ENCODE results near the gene RHBG. TPM values are rescaled to one million over a fixed set of nuclear protein-coding genes. Genes with fewer than 3 reads are reported as not detected.
"Not testable (repeated sequence)": the region's sequence is repeated elsewhere in the genome, so short reads cannot be mapped to it uniquely, and the experiment has no call there.

The RHBG gene
- total RNA-seq = not detected

GRCh38 chr1:156368889-156369684 is at the start of gene RHBG:
Gene RHBG, plus strand, starts transcription at chr1:156369211. Its CDS starts 39 bp downstream, at chr1:156369250.
- Mint-ChIP-seq H3K4me3 (peak within 1 kb of the TSS; percentile 34), H3K4me1 (ENCODE audit: low read depth) (peaks cover 4% of the 10 kb centered on the region), H3K27ac (no peak within 1 kb of the TSS), H3K9me3 (ENCODE audit: insufficient read depth) (no peaks in the 10 kb centered on the region), H3K27me3 (ENCODE audit: low read depth) (peaks cover 58% of the 10 kb centered on the region), H3K36me3 (ENCODE audit: low read depth) (no peaks in the 10 kb centered on the region)
- CTCF ChIA-PET = interaction anchor here (0.8 to 1.0 kb wide), 2 partner anchors 10 to 17 kb away, joined by 3 to 4 read pairs; no protein-coding TSS in a partner anchor
- no peak for DNase-seq
- ATAC-seq = peak; percentile 56
- POLR2A ChIA-PET = no interaction called here

GRCh38 chr1:156319664-156320063 is 49.3 kb upstream of the RHBG start:
- H3K27me3 Mint-ChIP-seq (ENCODE audit: low read depth) = no peaks in the 10 kb centered on the region
- no peak for ATAC-seq
- peak; percentile 45 for DNase-seq

GRCh38 chr1:156320560-156320959 is 48.5 kb upstream of the RHBG start:
- DNase-seq = no peak
- Mint-ChIP-seq H3K27ac (no peak overlapping the region), H3K9me3 (ENCODE audit: insufficient read depth) (no peaks in the 10 kb centered on the region), H3K4me3 (no peak overlapping the region), H3K27me3 (ENCODE audit: low read depth) (no peaks in the 10 kb centered on the region), H3K36me3 (ENCODE audit: low read depth) (peaks cover 60% of the 10 kb centered on the region), H3K4me1 (ENCODE audit: low read depth) (no peaks in the 10 kb centered on the region)
- ChIA-PET CTCF (interaction anchor here (1.0 to 2.6 kb wide), 12 partner anchors 16 to 408 kb away, joined by 3 to 21 read pairs (median 6); partner anchors contain the start of genes CCT3, SMG5 and TSACC), POLR2A (interaction anchor here (1.0 kb wide), 1 partner anchor 38 kb away, joined by 3 read pairs; the partner anchor contains the start of gene SMG5)
- no peak for ATAC-seq

More at GRCh38 chr1:156319664-156320063, 49.3 kb upstream of the RHBG start:
- no peaks in the 10 kb centered on the region for H3K9me3 Mint-ChIP-seq (ENCODE audit: insufficient read depth)
- H3K27ac Mint-ChIP-seq = no peak overlapping the region
- H3K4me1 Mint-ChIP-seq (ENCODE audit: low read depth) = no peaks in the 10 kb centered on the region
- ChIA-PET CTCF (interaction anchor here (0.6 to 3.2 kb wide), 30 partner anchors 10 to 407 kb away, joined by 3 to 24 read pairs (median 4); partner anchors contain the start of genes CCT3, PMF1, SMG5 and TSACC), POLR2A (no interaction called here)
- H3K4me3 Mint-ChIP-seq = no peak overlapping the region
- peaks cover 57% of the 10 kb centered on the region for H3K36me3 Mint-ChIP-seq (ENCODE audit: low read depth)

GRCh38 chr1:156323179-156323578 is 45.8 kb upstream of the RHBG start:
- H3K4me3 Mint-ChIP-seq; H3K27me3 Mint-ChIP-seq (ENCODE audit: low read depth); H3K9me3 Mint-ChIP-seq (ENCODE audit: insufficient read depth); DNase-seq; H3K4me1 Mint-ChIP-seq (ENCODE audit: low read depth); ATAC-seq; H3K27ac Mint-ChIP-seq; CTCF ChIA-PET: not testable (repeated sequence)
- H3K36me3 Mint-ChIP-seq (ENCODE audit: low read depth) = peaks cover 52% of the 10 kb centered on the region
- POLR2A ChIA-PET = interaction anchor here (0.7 kb wide), 1 partner anchor 66 kb away, joined by 3 read pairs; no protein-coding TSS in a partner anchor

GRCh38 chr1:156336242-156336641 is 32.8 kb upstream of the RHBG start:
- Mint-ChIP-seq H3K4me3 (peak overlapping the region; percentile 97), H3K9me3 (ENCODE audit: insufficient read depth) (no peaks in the 10 kb centered on the region), H3K27me3 (ENCODE audit: low read depth) (no peaks in the 10 kb centered on the region), H3K36me3 (ENCODE audit: low read depth) (peaks cover 50% of the 10 kb centered on the region), H3K4me1 (ENCODE audit: low read depth) (peaks cover 39% of the 10 kb centered on the region), H3K27ac (peak overlapping the region; percentile 60)
- DNase-seq = peak; percentile 25
- ChIA-PET CTCF (interaction anchor here (0.7 to 4.0 kb wide), 12 partner anchors 9 to 358 kb away, joined by 3 to 21 read pairs (median 3); partner anchors contain the start of genes ARHGEF2, PMF1 and TMEM79), POLR2A (interaction anchor here (0.9 to 2.1 kb wide), 2 partner anchors 54 to 138 kb away, joined by 3 to 9 read pairs; partner anchors contain the start of gene SMG5)
- ATAC-seq = no peak

- ATAC-seq = no peak
- H3K4me1 Mint-ChIP-seq (ENCODE audit: low read depth) = peaks cover 39% of the 10 kb centered on the region
- peak overlapping the region; percentile 99 for H3K27ac Mint-ChIP-seq
- POLR2A ChIA-PET = interaction anchor here (0.7 to 2.1 kb wide), 4 partner anchors 53 to 285 kb away, joined by 3 to 9 read pairs (median 3); partner anchors contain the start of genes SMG5 and TMEM79
- CTCF ChIA-PET = interaction anchor here (0.8 to 4.0 kb wide), 12 partner anchors 10 to 359 kb away, joined by 3 to 21 read pairs (median 4); partner anchors contain the start of genes ARHGEF2 and TMEM79
- H3K36me3 Mint-ChIP-seq (ENCODE audit: low read depth) = peaks cover 47% of the 10 kb centered on the region
- H3K9me3 Mint-ChIP-seq (ENCODE audit: insufficient read depth) = no peaks in the 10 kb centered on the region
- no peaks in the 10 kb centered on the region for H3K27me3 Mint-ChIP-seq (ENCODE audit: low read depth)
- DNase-seq = no peak
- H3K4me3 Mint-ChIP-seq = peak overlapping the region; percentile 97
Measured at GRCh38 chr1:156337052-156337887, 31.7 kb upstream of the RHBG start.

- ChIA-PET POLR2A (interaction anchor here (0.7 to 2.1 kb wide), 3 partner anchors 54 to 286 kb away, joined by 3 to 9 read pairs (median 3); partner anchors contain the start of genes SMG5 and TMEM79), CTCF (interaction anchor here (0.9 to 4.0 kb wide), 4 partner anchors 18 to 143 kb away, joined by 3 to 21 read pairs (median 6); no protein-coding TSS in a partner anchor)
- Mint-ChIP-seq H3K27ac (peak overlapping the region; percentile 99), H3K36me3 (ENCODE audit: low read depth) (peaks cover 41% of the 10 kb centered on the region), H3K27me3 (ENCODE audit: low read depth) (no peaks in the 10 kb centered on the region), H3K4me1 (ENCODE audit: low read depth) (peaks cover 39% of the 10 kb centered on the region), H3K9me3 (ENCODE audit: insufficient read depth) (no peaks in the 10 kb centered on the region), H3K4me3 (peak overlapping the region; percentile 97)
- DNase-seq (no peak), ATAC-seq (no peak)
Measured at GRCh38 chr1:156337888-156338179, 31.2 kb upstream of the RHBG start.

- ATAC-seq = peak; percentile 96
- peaks cover 2% of the 10 kb centered on the region for H3K27me3 Mint-ChIP-seq (ENCODE audit: low read depth)
- peak within 1 kb of the TSS; percentile 99 for H3K27ac Mint-ChIP-seq
- H3K4me3 Mint-ChIP-seq = peak within 1 kb of the TSS; percentile 97
- peaks cover 39% of the 10 kb centered on the region for H3K36me3 Mint-ChIP-seq (ENCODE audit: low read depth)
- no peaks in the 10 kb centered on the region for H3K9me3 Mint-ChIP-seq (ENCODE audit: insufficient read depth)
- peak; percentile 99 for DNase-seq
- POLR2A ChIA-PET = interaction anchor here (0.7 to 2.1 kb wide), 3 partner anchors 54 to 286 kb away, joined by 3 to 9 read pairs (median 3); partner anchors contain the start of genes SMG5 and TMEM79
- CTCF ChIA-PET = interaction anchor here (0.9 to 4.0 kb wide), 4 partner anchors 18 to 142 kb away, joined by 3 to 21 read pairs (median 6); no protein-coding TSS in a partner anchor
- H3K4me1 Mint-ChIP-seq (ENCODE audit: low read depth) = peaks cover 39% of the 10 kb centered on the region
Measured at GRCh38 chr1:156338180-156338976, 30.6 kb upstream of the RHBG start, which contains the start of the genes CCT3 and TSACC. Gene CCT3, minus strand, starts transcription at chr1:156338292. Its CDS starts 108 bp downstream, at chr1:156338184. Gene TSACC, plus strand, starts transcription at chr1:156338526. Its CDS starts 1,232 bp downstream, at chr1:156339758.

- CTCF ChIA-PET = interaction anchor here (0.8 to 1.5 kb wide), 5 partner anchors 14 to 269 kb away, joined by 3 to 6 read pairs (median 4); no protein-coding TSS in a partner anchor
- POLR2A ChIA-PET = interaction anchor here (0.5 kb wide), 1 partner anchor 483 kb away, joined by 3 read pairs; the partner anchor contains the start of gene SYT11
- Mint-ChIP-seq H3K27ac (no peak overlapping the region), H3K36me3 (ENCODE audit: low read depth) (peaks cover 7% of the 10 kb centered on the region), H3K4me1 (ENCODE audit: low read depth) (peaks cover 12% of the 10 kb centered on the region), H3K9me3 (ENCODE audit: insufficient read depth) (no peaks in the 10 kb centered on the region), H3K27me3 (ENCODE audit: low read depth) (peaks cover 16% of the 10 kb centered on the region), H3K4me3 (no peak overlapping the region)
- ATAC-seq = no peak
- DNase-seq = no peak
Measured at GRCh38 chr1:156342166-156342955, 26.6 kb upstream of the RHBG start.

GRCh38 chr1:156344409-156344808 is 24.6 kb upstream of the RHBG start:
- Mint-ChIP-seq H3K4me3 (no peak overlapping the region), H3K36me3 (ENCODE audit: low read depth) (no peaks in the 10 kb centered on the region), H3K27ac (no peak overlapping the region), H3K4me1 (ENCODE audit: low read depth) (peaks cover under 1% of the 10 kb centered on the region), H3K9me3 (ENCODE audit: insufficient read depth) (no peaks in the 10 kb centered on the region), H3K27me3 (ENCODE audit: low read depth) (peaks cover 25% of the 10 kb centered on the region)
- no peak for ATAC-seq
- ChIA-PET POLR2A (no interaction called here), CTCF (interaction anchor here (0.7 to 2.2 kb wide), 6 partner anchors 9 to 237 kb away, joined by 3 to 15 read pairs (median 4); no protein-coding TSS in a partner anchor)
- DNase-seq = no peak

Data from activated CD8-positive, alpha-beta T cell treated with anti-CD3 and anti-CD28 coated beads, Interleukin-2, amount 10 ng/mL, durations not matched to agents 7 days and 5 days (primary cell).